Astrocyte of the spinal cord (primary cell): ENCODE results near the gene GRID1.

Experiments used
- DNase-seq: peaks from one replicate; pipeline ENCODE4 v3.0.0; 2011; ENCODE audit warnings: low read depth, low spot score
- H3K4me3 ChIP-seq: 2 replicates; pipeline ENCODE4 v1.5.1; 2011; ENCODE audit warnings: low read depth, mild to moderate bottlenecking, low read length, moderate library complexity
- CTCF ChIP-seq: IDR thresholded peaks from 2 replicates; pipeline ENCODE4 v1.5.1; 2012; ENCODE audit warnings: low read depth, mild to moderate bottlenecking, low read length, inconsistent platforms
- in situ Hi-C: cut with HindIII; loops from 2 replicates; pipeline ENCODE4 v1.10.0; 2017; ENCODE audit warnings: low sequenced_read_pairs

The GRID1 gene

GRCh38 chr10:86366033-86366901 lies at the start of gene GRID1:
Gene GRID1 (minus strand): TSS chr10:86366795.
- in situ Hi-C loops = no loop called here
- TF ChIP-seq CTCF = no peak
- no peak within 1 kb of the TSS for H3K4me3 ChIP-seq
- no peak for DNase-seq

DNA sequence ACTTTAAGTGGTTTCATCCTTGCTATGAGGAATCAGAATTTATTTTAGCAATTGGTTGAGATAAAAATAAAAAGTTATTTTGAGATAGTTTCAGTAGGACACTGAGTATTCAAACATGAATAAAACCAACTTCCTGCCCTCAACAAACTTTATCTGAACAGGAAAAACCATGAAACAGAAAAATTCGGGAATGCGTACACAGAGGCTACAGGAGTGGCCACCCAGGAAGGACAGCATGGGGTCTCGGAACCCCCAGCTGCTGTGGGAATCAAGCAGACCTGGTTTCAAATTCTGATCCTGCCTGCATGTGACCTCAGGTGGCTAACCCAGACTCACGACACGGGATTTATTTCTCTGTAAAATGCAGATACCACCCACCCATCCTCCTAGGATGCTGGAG lies 49.0 kb upstream of the GRID1 start:
- no peak for DNase-seq
- H3K4me3 ChIP-seq = no peak overlapping the region
- in situ Hi-C loops = no loop called here
- TF ChIP-seq CTCF = no peak

GRCh38 chr10:86415116-86415515 lies 48.5 kb upstream of the GRID1 start:
- in situ Hi-C loops = no loop called here
- no peak for TF ChIP-seq CTCF
- H3K4me3 ChIP-seq = no peak overlapping the region
- DNase-seq = no peak

DNA sequence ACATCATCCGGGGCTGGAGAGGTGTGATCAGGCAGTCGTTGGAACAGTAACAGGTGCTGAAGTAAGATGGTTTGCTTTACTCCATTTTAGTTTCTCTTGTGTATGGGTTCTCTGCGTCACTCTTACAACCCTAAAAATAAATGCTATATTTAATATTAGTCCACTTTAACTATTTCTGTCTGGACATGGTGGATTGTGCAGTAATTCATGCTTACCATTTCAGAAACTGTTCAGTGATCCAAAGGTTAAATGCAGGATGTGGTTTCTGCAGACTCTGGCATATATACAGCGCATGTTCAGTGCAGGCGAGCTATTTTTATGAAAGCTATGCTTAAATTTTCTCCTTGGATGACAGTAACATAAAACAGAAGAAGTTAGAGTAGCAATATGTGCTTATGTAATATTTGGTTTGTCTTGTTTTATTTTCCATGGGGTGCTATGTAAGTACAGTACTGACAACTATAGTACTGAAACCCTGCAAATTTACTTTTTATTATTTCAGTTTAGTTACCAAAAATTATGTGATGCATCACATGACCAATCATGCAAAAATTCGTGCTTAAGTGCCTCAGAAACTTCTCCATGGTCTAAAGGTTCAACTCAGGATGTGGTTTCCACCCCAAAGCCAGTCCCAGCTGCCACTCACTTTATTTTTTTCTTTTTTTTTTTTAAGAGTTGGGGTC lies 46.6 kb upstream of the GRID1 start:
- in situ Hi-C loops = no loop called here
- no peak for TF ChIP-seq CTCF
- peak; percentile 44 for DNase-seq
- no peak overlapping the region for H3K4me3 ChIP-seq

- H3K4me3 ChIP-seq = no peak overlapping the region
- DNase-seq = no peak
- no peak for TF ChIP-seq CTCF
- in situ Hi-C loops = no loop called here
These were observed 45.4 kb upstream of the GRID1 start for GRCh38 chr10:86411852-86412560.

- DNase-seq = peak; percentile 73
- no peak overlapping the region for H3K4me3 ChIP-seq
- in situ Hi-C loops = no loop called here
- TF ChIP-seq CTCF = no peak
These were observed 44.8 kb upstream of the GRID1 start for GRCh38 chr10:86411281-86411841.
